H1 (cell line): ENCODE data around the gene TP53BP1. TPM values are rescaled to one million over a fixed set of nuclear protein-coding genes. Genes with fewer than 3 reads are reported as not detected.

Experiments
- BACH1 ChIP-seq: IDR thresholded peaks from 2 replicates; pipeline ENCODE4 v1.6.1; 2012; ENCODE audit warnings: low read length, improper control_type of control experiment
- BCL11A ChIP-seq, 2 experiments: IDR thresholded peaks; one replicate each; pipeline ENCODE4 v1.6.1; 2011; ENCODE audit warnings: low read depth in 2 of 2, low read length in 2 of 2, mild to moderate bottlenecking in 2 of 2
- CTCF ChIP-seq, 3 experiments: IDR thresholded peaks; 1 replicate in 2 of 3; 2 replicates in 1 of 3; pipeline versions ENCODE4 v1.5.1 to v1.6.1; 2011; ENCODE audit warnings: low read length in 3 of 3, mild to moderate bottlenecking in 3 of 3, inconsistent platforms in 2 of 3, low read depth in 1 of 3, moderate library complexity in 1 of 3; ENCODE audit not compliant: insufficient read depth in 1 of 3; ENCODE audit errors: control extremely low read depth in 1 of 3
- JUN ChIP-seq: IDR thresholded peaks from 2 replicates; pipeline ENCODE4 v1.6.1; 2011; ENCODE audit warnings: low read depth, mild to moderate bottlenecking, improper control_type of control experiment, low read length
- MAX ChIP-seq: IDR thresholded peaks from 2 replicates; pipeline ENCODE4 v1.6.1; 2012; ENCODE audit warnings: inconsistent platforms
- RFX5 ChIP-seq: IDR thresholded peaks from 2 replicates; pipeline ENCODE4 v1.6.1; 2011; ENCODE audit warnings: low read depth, low read length, improper control_type of control experiment, borderline replicate concordance
- RXRA ChIP-seq: IDR thresholded peaks from 2 replicates; pipeline ENCODE4 v1.6.1; 2011; ENCODE audit warnings: low read depth, mild to moderate bottlenecking, low read length, moderate library complexity; ENCODE audit not compliant: insufficient read depth
- SIRT6 ChIP-seq: IDR thresholded peaks from one replicate; pipeline ENCODE4 v1.7.1; 2012; ENCODE audit warnings: low read length, inconsistent platforms
- polyA plus RNA-seq, 7 experiments: library from polyadenylated mRNA; depleted of rRNA in 3 of 7; stranded (reverse) in 5 of 7; unstranded in 2 of 7; fragments of >200 nt in 5 of 7; fragments of 200-250 nt in 2 of 7; gene quantifications; 1 replicate in 5 of 7; 2 replicates in 1 of 7; 4 replicates in 1 of 7; pipeline versions ENCODE4 v1.2.1 to v1.2.3, GENCODE V29; 2011 to 2013; ENCODE audit warnings: missing spikeins in 2 of 7, mixed read lengths in 2 of 7
- total RNA-seq: library from RNA; stranded (reverse); fragmentation: NEBNext Ultra II Directional; extraction: Animal tissue kit (Norgen Biotek cat#: 25700); gene quantifications from 2 replicates; pipeline ENCODE4 v1.2.1, GENCODE V29; 2021

Gene TP53BP1
- total and polyA plus RNA-seq, 2 of the 8 experiments (the other 6 are each of a cell fraction or from before 2014, with no cell fraction given), result 34.1 to 63.6 TPM

- no peak for TF ChIP-seq RFX5
- no peak for TF ChIP-seq BCL11A (IDR thresholded peaks at IDR 0.05; ENCODE audit: low read depth in 2 of 2, low read length in 2 of 2)
- no peak for TF ChIP-seq RXRA
- TF ChIP-seq SIRT6, result no peak
- TF ChIP-seq BACH1, result no peak
- no peak for TF ChIP-seq CTCF (IDR thresholded peaks at IDR 0.05; ENCODE audit: control extremely low read depth in 1 of 3, insufficient read depth in 1 of 3, low read depth in 1 of 3, low read length in 3 of 3)
- no peak for TF ChIP-seq JUN
- no peak for TF ChIP-seq MAX
Measured at GRCh38 chr15:43378601-43379000, 114.4 kb downstream of the TP53BP1 start (continued).
